ENCODE results near the gene MAP2K5.

The MAP2K5 gene

GRCh38 chr15:67766968-67767367, 224.5 kb downstream of the MAP2K5 start:
- no peak for DNase-seq

- no peak for DNase-seq
Measured at GRCh38 chr15:67768313-67768977, 225.9 kb downstream of the MAP2K5 start.

GRCh38 chr15:67769497-67770357, 227.2 kb downstream of the MAP2K5 start:
- DNase-seq: no peak

- DNase-seq: no peak
Measured at GRCh38 chr15:67770358-67770628, 227.8 kb downstream of the MAP2K5 start.

GRCh38 chr15:67771189-67771800, 228.8 kb downstream of the MAP2K5 start:
- DNase-seq: no peak

- no peak for DNase-seq
Measured at GRCh38 chr15:67774626-67775025, 232.1 kb downstream of the MAP2K5 start.

GRCh38 chr15:67775250-67775649, 232.7 kb downstream of the MAP2K5 start:
- no peak for DNase-seq

GRCh38 chr15:67775998-67776397, 233.5 kb downstream of the MAP2K5 start:
- DNase-seq: no peak

GRCh38 chr15:67776600-67776999, 234.1 kb downstream of the MAP2K5 start:
- DNase-seq: no peak

- DNase-seq: no peak
Measured at GRCh38 chr15:67777071-67777470, 234.6 kb downstream of the MAP2K5 start.

GRCh38 chr15:67777773-67778172, 235.3 kb downstream of the MAP2K5 start:
- DNase-seq: no peak

GRCh38 chr15:67778968-67779548, 236.6 kb downstream of the MAP2K5 start:
- DNase-seq: no peak

- no peak for DNase-seq
Measured at GRCh38 chr15:67779549-67780111, 237.1 kb downstream of the MAP2K5 start.

GRCh38 chr15:67781061-67781460, 238.6 kb downstream of the MAP2K5 start:
- no peak for DNase-seq

GRCh38 chr15:67781907-67782690, 239.6 kb downstream of the MAP2K5 start:
- DNase-seq: no peak

GRCh38 chr15:67782691-67782991, 240.1 kb downstream of the MAP2K5 start:
- DNase-seq: no peak

GRCh38 chr15:67783303-67783702, 240.8 kb downstream of the MAP2K5 start:
- DNase-seq: no peak

GRCh38 chr15:67784090-67784781, 241.7 kb downstream of the MAP2K5 start:
- DNase-seq: no peak

- no peak for DNase-seq
Measured at GRCh38 chr15:67784856-67785430, 242.4 kb downstream of the MAP2K5 start.

GRCh38 chr15:67785431-67785830, 242.9 kb downstream of the MAP2K5 start:
- DNase-seq: no peak

GRCh38 chr15:67786646-67787045, 244.1 kb downstream of the MAP2K5 start:
- DNase-seq: no peak

GRCh38 chr15:67788986-67789385, 246.5 kb downstream of the MAP2K5 start:
- no peak for DNase-seq
